Activated CD4-positive, CD25-positive, alpha-beta regulatory T cell treated with anti-CD3 and anti-CD28 coated beads, Interleukin-2, amount 50 U/mL, for 16 hours (primary cell): ENCODE data around the gene MLH3.

Experiments used
- DNase-seq: peaks from one replicate; pipeline ENCODE4 v3.0.0-alpha.2; 2020; ENCODE audit warnings: low read depth, low spot score

MLH3 gene

DNA sequence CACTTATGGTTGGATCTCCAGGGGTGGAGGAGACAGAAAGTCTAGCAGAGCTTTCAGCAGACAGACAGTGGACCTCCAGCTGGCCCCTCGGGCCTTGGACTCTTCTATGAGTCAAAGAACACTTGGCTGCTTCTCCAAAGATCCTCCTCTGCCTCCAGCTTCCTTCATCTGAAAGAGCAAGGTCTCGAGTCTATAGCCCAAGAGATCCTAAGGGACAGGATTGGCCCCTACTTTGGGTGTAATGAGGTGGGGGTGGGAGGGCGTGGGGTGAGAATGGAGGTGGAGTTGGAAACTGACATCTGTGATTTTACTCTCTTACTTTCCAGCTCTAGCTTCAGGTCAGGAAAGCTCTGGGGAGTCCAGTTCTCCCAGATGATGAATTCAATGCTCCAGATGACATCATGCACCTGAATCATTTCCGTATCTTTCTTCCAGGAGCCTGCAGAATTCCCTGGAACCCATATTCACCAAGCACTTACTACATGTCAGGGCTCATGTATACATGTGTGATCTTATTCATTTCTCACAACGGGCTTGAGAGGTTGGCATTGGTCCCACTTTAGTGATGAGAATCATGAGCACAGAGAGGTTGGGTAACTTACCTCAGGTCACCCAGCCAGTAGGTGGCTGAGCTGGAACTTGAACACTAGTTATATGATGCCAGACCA lies 85.6 kb downstream of the MLH3 start:
- no peak for DNase-seq

- no peak for DNase-seq
These were observed 86.3 kb downstream of the MLH3 start for GRCh38 chr14:74964787-74965485.
